ENCODE measurements around the gene LTBP1.
"Not testable (repeated sequence)": the region's sequence is repeated elsewhere in the genome, so short reads cannot be mapped to it uniquely, and the experiment has no call there.

LTBP1 gene

DNA sequence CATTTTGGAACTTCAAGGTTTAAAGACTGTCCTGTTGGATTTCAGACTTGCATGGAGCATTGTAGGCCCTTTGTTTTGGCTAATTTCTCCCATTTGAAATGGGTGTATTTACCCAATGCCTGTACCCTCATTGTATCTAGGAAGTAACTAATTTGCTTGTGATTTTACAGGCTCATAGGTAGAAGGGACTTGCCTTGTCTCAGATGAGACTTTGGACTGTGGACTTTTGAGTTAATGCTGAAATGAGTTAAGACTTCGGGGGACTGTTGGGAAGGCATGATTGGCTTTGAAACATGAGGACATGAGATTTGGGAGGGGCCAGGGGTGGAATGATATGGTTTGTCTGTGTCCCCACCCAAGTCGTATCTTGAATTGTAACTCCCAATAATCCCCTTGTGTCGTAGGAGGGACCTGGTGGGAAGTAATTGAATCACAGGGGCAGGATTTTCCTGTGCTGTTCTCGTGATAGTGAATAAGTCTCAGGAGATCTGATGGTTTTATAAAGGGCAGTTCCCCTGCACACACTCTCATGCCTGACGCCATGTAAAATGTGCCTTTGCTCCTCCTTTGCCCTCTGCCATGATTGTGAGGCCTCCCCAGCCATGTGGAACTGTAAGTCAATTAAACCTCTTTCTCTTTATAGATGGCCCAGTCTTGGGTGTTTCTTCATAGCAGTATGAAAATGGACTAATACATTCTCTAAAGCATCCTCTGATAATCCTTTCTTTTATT lies 36.6 kb downstream of the LTBP1 start:
- not testable (repeated sequence) for H3K23ac ChIP-seq (ENCODE audit: low read length in 2 of 2); H3K9me3 ChIP-seq (ENCODE audit: control insufficient read depth, low read length); H3K79me1 ChIP-seq (replicated peaks; ENCODE audit: low read length, poor library complexity, severe bottlenecking); H3K27ac ChIP-seq (ENCODE audit: low read length, poor library complexity, severe bottlenecking); DNase-seq; H3K4me3 ChIP-seq (ENCODE audit: insufficient read depth in 1 of 2, low read depth in 1 of 2, low read length in 2 of 2); H4K8ac ChIP-seq (ENCODE audit: low read length); H2BK15ac ChIP-seq (ENCODE audit: low read depth, poor library complexity, severe bottlenecking); H3K4ac ChIP-seq (ENCODE audit: low read depth in 1 of 2, low read length in 2 of 2); H4K91ac ChIP-seq (ENCODE audit: low read length); H2BK120ac ChIP-seq (ENCODE audit: low read depth, low read length); H3K18ac ChIP-seq (ENCODE audit: low read depth in 1 of 2, low read length in 2 of 2); H2BK5ac ChIP-seq (ENCODE audit: low read depth, low read length, poor library complexity, severe bottlenecking); H2AFZ ChIP-seq (ENCODE audit: low read depth, low read length); H3K36me3 ChIP-seq (ENCODE audit: control insufficient read depth in 1 of 2, insufficient read depth in 2 of 2, low read depth in 1 of 2, low read length in 2 of 2); H3K9ac ChIP-seq (ENCODE audit: low read length); H3K4me1 ChIP-seq (ENCODE audit: control insufficient read depth, insufficient read depth, low read depth, low read length); H2AK5ac ChIP-seq (ENCODE audit: low read length, severe bottlenecking); H3K14ac ChIP-seq (ENCODE audit: low read length in 2 of 2); H3K4me2 ChIP-seq (ENCODE audit: low read length, poor library complexity, severe bottlenecking); H2BK12ac ChIP-seq (ENCODE audit: low read length in 2 of 2)
- H3K27me3 ChIP-seq (ENCODE audit: control insufficient read depth in 1 of 2, insufficient read depth in 1 of 2, low read length in 2 of 2): peaks cover 0 to 11% of the 10 kb centered on the region in 2 experiments
- WGBS: 98% methylated on average over 5 of the region's 5 CpGs

DNA sequence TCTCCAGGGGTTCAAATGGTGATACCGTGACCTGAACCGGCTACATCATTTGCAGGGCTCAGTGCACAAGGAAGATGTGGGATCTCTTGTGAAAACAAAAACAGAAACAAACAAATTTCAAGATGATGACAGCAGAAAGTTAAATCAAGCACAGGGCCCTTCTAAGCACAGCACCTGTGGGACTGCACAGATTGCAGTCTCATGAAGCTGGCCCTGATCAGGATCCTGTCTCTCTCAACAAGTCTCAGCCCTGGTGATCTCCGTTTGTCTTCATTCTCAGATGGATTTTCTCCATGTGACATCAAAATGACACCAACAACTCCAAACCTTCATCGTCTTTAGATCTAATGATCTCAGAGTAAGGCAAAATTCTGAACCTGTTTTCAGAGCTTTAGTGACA lies 39.7 kb downstream of the LTBP1 start:
- no peak overlapping the region for H3K23ac ChIP-seq (ENCODE audit: low read length in 2 of 2)
- 100% methylated on average over 4 of the region's 4 CpGs for WGBS
- H2BK120ac ChIP-seq (ENCODE audit: low read depth, low read length): no peak overlapping the region

DNA sequence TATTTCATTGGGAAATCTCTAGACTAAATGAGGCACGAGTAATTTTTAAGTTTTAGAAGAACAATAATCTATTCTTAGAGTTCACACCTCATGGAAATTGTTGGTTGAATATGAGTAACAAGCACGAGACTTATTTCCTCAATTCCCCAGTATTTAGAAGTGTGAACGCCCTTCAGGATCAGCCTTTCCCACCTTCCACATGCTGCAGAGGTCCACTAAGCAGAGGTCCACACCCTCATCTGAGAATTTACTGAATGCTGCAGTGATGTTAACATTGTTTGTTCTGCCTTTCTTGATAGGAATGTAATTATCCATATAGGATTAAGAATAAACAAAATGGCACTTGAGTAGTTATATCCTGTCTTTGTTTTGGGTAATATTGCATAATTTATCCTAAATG lies 41.8 kb downstream of the LTBP1 start:
- Histone ChIP-seq H4K8ac (ENCODE audit: low read length) (no peak overlapping the region), H3K36me3 (ENCODE audit: control insufficient read depth in 1 of 2, insufficient read depth in 2 of 2, low read depth in 1 of 2, low read length in 2 of 2) (no peaks in the 10 kb centered on the region), H4K91ac (ENCODE audit: low read length) (no peak overlapping the region), H3K4me2 (ENCODE audit: low read length, poor library complexity, severe bottlenecking) (no peak overlapping the region), H3K23ac (ENCODE audit: low read length in 2 of 2) (no peak overlapping the region), H3K4ac (ENCODE audit: low read depth in 1 of 2, low read length in 2 of 2) (no peak overlapping the region), H2BK12ac (ENCODE audit: low read length in 2 of 2) (no peak overlapping the region), H3K79me1 (replicated peaks; ENCODE audit: low read length, poor library complexity, severe bottlenecking) (no peaks in the 10 kb centered on the region), H2BK5ac (ENCODE audit: low read depth, low read length, poor library complexity, severe bottlenecking) (no peak overlapping the region), H3K14ac (ENCODE audit: low read length in 2 of 2) (no peak overlapping the region), H3K18ac (ENCODE audit: low read depth in 1 of 2, low read length in 2 of 2) (no peak overlapping the region), H3K27ac (ENCODE audit: low read length, poor library complexity, severe bottlenecking) (no peak overlapping the region), H2AFZ (ENCODE audit: low read depth, low read length) (no peak overlapping the region), H2BK15ac (ENCODE audit: low read depth, poor library complexity, severe bottlenecking) (no peak overlapping the region), H3K9me3 (ENCODE audit: control insufficient read depth, low read length) (no peaks in the 10 kb centered on the region), H3K4me1 (ENCODE audit: control insufficient read depth, insufficient read depth, low read depth, low read length) (no peaks in the 10 kb centered on the region), H2BK120ac (ENCODE audit: low read depth, low read length) (no peak overlapping the region), H3K9ac (ENCODE audit: low read length) (no peak overlapping the region), H2AK5ac (ENCODE audit: low read length, severe bottlenecking) (no peak overlapping the region), H3K4me3 (ENCODE audit: insufficient read depth in 1 of 2, low read depth in 1 of 2, low read length in 2 of 2) (no peak overlapping the region), H3K27me3 (ENCODE audit: control insufficient read depth in 1 of 2, insufficient read depth in 1 of 2, low read length in 2 of 2) (peaks cover 0 to 19% of the 10 kb centered on the region in 2 experiments)
- WGBS: 96% methylated on average over 3 of the region's 3 CpGs
- no peak for DNase-seq

More for the DNA sequence above, 39.7 kb downstream of the LTBP1 start:
- Histone ChIP-seq H3K14ac (ENCODE audit: low read length in 2 of 2) (no peak overlapping the region), H3K36me3 (ENCODE audit: control insufficient read depth in 1 of 2, insufficient read depth in 2 of 2, low read depth in 1 of 2, low read length in 2 of 2) (no peaks in the 10 kb centered on the region), H3K79me1 (replicated peaks; ENCODE audit: low read length, poor library complexity, severe bottlenecking) (no peaks in the 10 kb centered on the region), H3K4me1 (ENCODE audit: control insufficient read depth, insufficient read depth, low read depth, low read length) (no peaks in the 10 kb centered on the region), H3K4me2 (ENCODE audit: low read length, poor library complexity, severe bottlenecking) (no peak overlapping the region), H2BK12ac (ENCODE audit: low read length in 2 of 2) (no peak overlapping the region), H4K91ac (ENCODE audit: low read length) (no peak overlapping the region), H2BK15ac (ENCODE audit: low read depth, poor library complexity, severe bottlenecking) (no peak overlapping the region), H2AK5ac (ENCODE audit: low read length, severe bottlenecking) (no peak overlapping the region), H3K4me3 (ENCODE audit: insufficient read depth in 1 of 2, low read depth in 1 of 2, low read length in 2 of 2) (no peak overlapping the region), H2AFZ (ENCODE audit: low read depth, low read length) (no peak overlapping the region), H3K9ac (ENCODE audit: low read length) (no peak overlapping the region), H3K18ac (ENCODE audit: low read depth in 1 of 2, low read length in 2 of 2) (no peak overlapping the region), H3K4ac (ENCODE audit: low read depth in 1 of 2, low read length in 2 of 2) (no peak overlapping the region), H3K27ac (ENCODE audit: low read length, poor library complexity, severe bottlenecking) (no peak overlapping the region), H3K27me3 (ENCODE audit: control insufficient read depth in 1 of 2, insufficient read depth in 1 of 2, low read length in 2 of 2) (peaks cover 0 to 11% of the 10 kb centered on the region in 2 experiments), H4K8ac (ENCODE audit: low read length) (no peak overlapping the region), H2BK5ac (ENCODE audit: low read depth, low read length, poor library complexity, severe bottlenecking) (no peak overlapping the region), H3K9me3 (ENCODE audit: control insufficient read depth, low read length) (no peaks in the 10 kb centered on the region)
- DNase-seq: no peak

DNA sequence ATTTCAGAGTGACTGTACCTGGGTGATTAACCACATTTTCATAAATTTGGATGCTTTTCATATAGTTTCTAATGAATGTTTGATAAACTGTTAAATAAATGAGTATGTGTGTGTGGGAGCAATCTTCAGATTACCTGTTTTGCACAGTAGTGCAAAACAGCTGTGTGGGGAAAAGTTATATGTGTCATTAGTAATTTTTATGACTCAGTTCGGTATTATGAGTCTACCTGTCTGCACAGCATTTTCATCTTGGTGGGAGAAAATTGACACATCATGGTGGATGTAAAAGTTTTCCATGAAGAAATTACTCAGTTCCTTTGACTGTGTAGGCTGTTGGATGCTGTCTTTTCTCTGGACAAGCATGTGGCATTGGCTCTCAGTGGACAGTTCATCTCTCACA lies 43.8 kb downstream of the LTBP1 start:
- no peak overlapping the region for H3K4me2 ChIP-seq (ENCODE audit: low read length, poor library complexity, severe bottlenecking)
- no peak overlapping the region for H3K23ac ChIP-seq (ENCODE audit: low read length in 2 of 2)
- DNase-seq: no peak
- H3K14ac ChIP-seq (ENCODE audit: low read length in 2 of 2): no peak overlapping the region
- H4K91ac ChIP-seq (ENCODE audit: low read length): no peak overlapping the region
- H2BK12ac ChIP-seq (ENCODE audit: low read length in 2 of 2): no peak overlapping the region
- H2BK5ac ChIP-seq (ENCODE audit: low read depth, low read length, poor library complexity, severe bottlenecking): no peak overlapping the region
- H3K9ac ChIP-seq (ENCODE audit: low read length): no peak overlapping the region
- H3K79me1 ChIP-seq (replicated peaks; ENCODE audit: low read length, poor library complexity, severe bottlenecking): no peaks in the 10 kb centered on the region
- no peak overlapping the region for H3K18ac ChIP-seq (ENCODE audit: low read depth in 1 of 2, low read length in 2 of 2)
- H2AFZ ChIP-seq (ENCODE audit: low read depth, low read length): no peak overlapping the region
- H2BK15ac ChIP-seq (ENCODE audit: low read depth, poor library complexity, severe bottlenecking): no peak overlapping the region
- H3K27me3 ChIP-seq (ENCODE audit: control insufficient read depth in 1 of 2, insufficient read depth in 1 of 2, low read length in 2 of 2): peaks cover 0 to 19% of the 10 kb centered on the region in 2 experiments
- H3K36me3 ChIP-seq (ENCODE audit: control insufficient read depth in 1 of 2, insufficient read depth in 2 of 2, low read depth in 1 of 2, low read length in 2 of 2): no peaks in the 10 kb centered on the region
- H3K4ac ChIP-seq (ENCODE audit: low read depth in 1 of 2, low read length in 2 of 2): no peak overlapping the region
- H3K27ac ChIP-seq (ENCODE audit: low read length, poor library complexity, severe bottlenecking): no peak overlapping the region
- no peak overlapping the region for H2AK5ac ChIP-seq (ENCODE audit: low read length, severe bottlenecking)
- H3K4me1 ChIP-seq (ENCODE audit: control insufficient read depth, insufficient read depth, low read depth, low read length): no peaks in the 10 kb centered on the region
- no peak overlapping the region for H3K4me3 ChIP-seq (ENCODE audit: insufficient read depth in 1 of 2, low read depth in 1 of 2, low read length in 2 of 2)
- 6% methylated on average over 1 of the region's 1 CpG for WGBS
- no peak overlapping the region for H2BK120ac ChIP-seq (ENCODE audit: low read depth, low read length)
- H4K8ac ChIP-seq (ENCODE audit: low read length): no peak overlapping the region
- H3K9me3 ChIP-seq (ENCODE audit: control insufficient read depth, low read length): no peaks in the 10 kb centered on the region
